NCI-H146 (cell line): ENCODE data around the gene ABCF2.
A peak's percentile ranks its signal among the peaks of the same experiment; 100 is the strongest.

ENCODE experiments used
- DNase-seq: peaks from one replicate; lab custom pipeline; 2025; lab: John Stamatoyannopoulos, UW

The ABCF2 gene

GRCh38 chr7:151242159-151243044, 15.4 kb upstream of the ABCF2 start:
- DNase-seq, result no peak

- DNase-seq, result no peak
These were observed 14.7 kb upstream of the ABCF2 start for GRCh38 chr7:151241755-151242096.

GRCh38 chr7:151240942-151241754, 14.1 kb upstream of the ABCF2 start:
- DNase-seq, result no peak

- no peak for DNase-seq
These were observed 13.5 kb upstream of the ABCF2 start for GRCh38 chr7:151240536-151240935.

GRCh38 chr7:151239837-151240459, 12.9 kb upstream of the ABCF2 start:
- no peak for DNase-seq

GRCh38 chr7:151238924-151239836, 12.2 kb upstream of the ABCF2 start:
- DNase-seq, result no peak

- no peak for DNase-seq
These were observed 11.3 kb upstream of the ABCF2 start for GRCh38 chr7:151238190-151238810.

- no peak for DNase-seq
These were observed 10.5 kb upstream of the ABCF2 start for GRCh38 chr7:151237244-151238189.

GRCh38 chr7:151236406-151236805, 9.4 kb upstream of the ABCF2 start:
- DNase-seq, result no peak

GRCh38 chr7:151235091-151235787, 8.2 kb upstream of the ABCF2 start:
- no peak for DNase-seq

GRCh38 chr7:151233804-151234203, 6.8 kb upstream of the ABCF2 start:
- DNase-seq, result no peak

GRCh38 chr7:151232917-151233701, 6.1 kb upstream of the ABCF2 start:
- DNase-seq, result peak; percentile 45

GRCh38 chr7:151232091-151232916, 5.3 kb upstream of the ABCF2 start, which contains the start of gene CHPF2:
TSS of gene CHPF2 (plus strand) at chr7:151232483. CDS start at chr7:151234012, 1,529 bp downstream.
- peak; percentile 86 for DNase-seq

GRCh38 chr7:151231080-151231479, 4.1 kb upstream of the ABCF2 start:
- no peak for DNase-seq

GRCh38 chr7:151229249-151229648, 2.2 kb upstream of the ABCF2 start:
- DNase-seq, result no peak

GRCh38 chr7:151228024-151228866, 1.2 kb upstream of the ABCF2 start:
- DNase-seq, result no peak

GRCh38 chr7:151226560-151226874, 488 bp downstream of the ABCF2 start:
- no peak for DNase-seq
